WERI-Rb-1 (cell line): ENCODE measurements around the gene TYRO3.

ENCODE experiments used
- DNase-seq: peaks from one replicate; pipeline ENCODE4 v3.0.0-alpha.2; 2020
- H3K27ac ChIP-seq: fragments of 250-450 bp; sonication (Bioruptor Pico); 2 replicates; pipeline ENCODE4 v1.5.1; 2020; ENCODE audit warnings: mild to moderate bottlenecking, moderate library complexity
- H3K27me3 ChIP-seq: fragments of 250-450 bp; sonication (Bioruptor Pico); 2 replicates; pipeline ENCODE4 v1.5.1; 2021; ENCODE audit warnings: mild to moderate bottlenecking, low read depth, moderate library complexity; ENCODE audit not compliant: insufficient read depth, severe bottlenecking
- H3K36me3 ChIP-seq: fragments of 250-450 bp; sonication (Bioruptor Pico); 2 replicates; pipeline ENCODE4 v1.5.1; 2020; ENCODE audit warnings: mild to moderate bottlenecking, moderate library complexity
- H3K4me3 ChIP-seq: 2 replicates; pipeline ENCODE4 v1.5.1; 2011; ENCODE audit warnings: low read depth, mild to moderate bottlenecking, control low read depth, low read length
- H3K9me3 ChIP-seq: fragments of 250-450 bp; sonication (Bioruptor Pico); 2 replicates; pipeline ENCODE4 v1.5.1; 2021; ENCODE audit warnings: mild to moderate bottlenecking, moderate library complexity; ENCODE audit not compliant: severe bottlenecking
- TF ChIP-seq, protein P1 (sequence below): IDR thresholded peaks from 2 replicates; pipeline ENCODE4 v1.5.1; 2011; ENCODE audit warnings: low read depth, mild to moderate bottlenecking, control low read depth, inconsistent platforms, low read length

The TYRO3 gene

DNA sequence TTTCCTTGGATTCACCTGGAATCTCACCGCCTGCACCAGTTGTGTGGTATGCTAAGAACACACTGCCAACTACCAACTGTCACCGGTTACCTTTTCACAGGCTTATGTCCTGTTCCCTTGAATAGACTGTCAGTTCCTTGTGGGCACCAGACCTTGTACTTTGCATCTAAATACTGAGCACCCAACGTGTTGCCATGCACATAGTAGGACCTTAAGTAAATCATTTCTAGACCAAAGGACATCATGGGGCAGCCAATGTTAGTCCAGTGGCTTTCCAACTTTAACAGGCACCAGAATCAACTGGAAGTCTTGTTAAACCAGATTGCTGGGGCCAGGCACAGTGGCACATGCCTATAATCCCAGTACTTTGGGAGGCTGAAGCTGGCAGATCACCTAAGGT is 13.8 kb upstream of the TYRO3 start:
- Histone ChIP-seq H3K9me3 (no peaks in the 10 kb centered on the region), H3K4me3 (no peak overlapping the region), H3K36me3 (no peaks in the 10 kb centered on the region), H3K27ac (no peak overlapping the region), H3K27me3 (no peaks in the 10 kb centered on the region)
- TF ChIP-seq, protein P1, sequence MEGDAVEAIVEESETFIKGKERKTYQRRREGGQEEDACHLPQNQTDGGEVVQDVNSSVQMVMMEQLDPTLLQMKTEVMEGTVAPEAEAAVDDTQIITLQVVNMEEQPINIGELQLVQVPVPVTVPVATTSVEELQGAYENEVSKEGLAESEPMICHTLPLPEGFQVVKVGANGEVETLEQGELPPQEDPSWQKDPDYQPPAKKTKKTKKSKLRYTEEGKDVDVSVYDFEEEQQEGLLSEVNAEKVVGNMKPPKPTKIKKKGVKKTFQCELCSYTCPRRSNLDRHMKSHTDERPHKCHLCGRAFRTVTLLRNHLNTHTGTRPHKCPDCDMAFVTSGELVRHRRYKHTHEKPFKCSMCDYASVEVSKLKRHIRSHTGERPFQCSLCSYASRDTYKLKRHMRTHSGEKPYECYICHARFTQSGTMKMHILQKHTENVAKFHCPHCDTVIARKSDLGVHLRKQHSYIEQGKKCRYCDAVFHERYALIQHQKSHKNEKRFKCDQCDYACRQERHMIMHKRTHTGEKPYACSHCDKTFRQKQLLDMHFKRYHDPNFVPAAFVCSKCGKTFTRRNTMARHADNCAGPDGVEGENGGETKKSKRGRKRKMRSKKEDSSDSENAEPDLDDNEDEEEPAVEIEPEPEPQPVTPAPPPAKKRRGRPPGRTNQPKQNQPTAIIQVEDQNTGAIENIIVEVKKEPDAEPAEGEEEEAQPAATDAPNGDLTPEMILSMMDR = no peak
- DNase-seq = no peak

DNA sequence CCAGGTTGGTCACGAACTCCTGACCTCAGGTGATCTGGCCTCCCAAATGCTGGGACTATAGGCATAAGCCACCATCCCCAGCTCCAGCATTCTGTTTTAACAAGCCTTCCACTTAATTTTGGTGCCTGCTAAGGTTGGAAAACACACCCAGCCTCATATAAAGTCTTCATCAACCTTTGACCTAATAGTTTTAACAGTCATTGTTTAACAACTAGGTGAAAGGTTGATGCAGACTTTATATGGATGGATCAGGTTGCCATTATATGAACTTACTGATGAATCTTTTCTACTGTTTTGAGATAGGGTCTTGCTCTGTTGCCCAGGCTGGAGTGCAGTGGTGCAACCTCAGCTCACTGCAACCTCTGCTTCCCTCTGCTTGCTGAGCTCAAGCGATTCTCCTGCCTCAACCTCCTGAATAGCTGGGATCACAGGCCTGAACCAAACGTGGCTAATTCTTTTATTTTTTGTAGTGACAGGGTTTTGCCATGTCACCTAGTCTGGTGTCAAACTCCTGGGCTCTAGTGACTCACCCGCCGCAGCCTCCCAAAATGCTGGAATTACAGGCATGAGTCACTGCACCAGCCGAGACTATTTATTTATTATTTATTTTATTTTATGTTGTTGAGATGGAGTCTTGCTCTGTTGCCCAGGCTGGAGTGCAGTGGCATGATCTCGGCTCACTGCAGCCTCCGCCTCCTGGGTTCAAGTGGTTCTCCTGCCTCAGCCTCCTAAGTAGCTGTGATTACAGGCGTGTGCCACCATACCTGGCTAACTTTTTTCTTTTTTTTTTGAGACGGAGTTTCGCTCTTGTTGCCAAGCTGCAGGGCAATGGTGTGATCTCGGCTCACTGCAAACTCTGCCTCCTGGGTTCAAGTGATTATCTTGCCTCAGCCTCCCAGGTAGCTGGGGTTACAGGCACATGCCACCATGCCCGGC is 11.9 kb upstream of the TYRO3 start:
- TF ChIP-seq, protein P1 = no peak
- Histone ChIP-seq H3K9me3 (no peaks in the 10 kb centered on the region), H3K27ac (no peak overlapping the region), H3K4me3 (no peak overlapping the region), H3K27me3 (no peaks in the 10 kb centered on the region), H3K36me3 (no peaks in the 10 kb centered on the region)
- no peak for DNase-seq

- TF ChIP-seq, protein P1 = no peak
- Histone ChIP-seq H3K27me3 (no peaks in the 10 kb centered on the region), H3K27ac (no peak overlapping the region), H3K9me3 (no peaks in the 10 kb centered on the region), H3K36me3 (no peaks in the 10 kb centered on the region), H3K4me3 (no peak overlapping the region)
- DNase-seq = no peak
Measured at GRCh38 chr15:41550066-41550775, 8.8 kb upstream of the TYRO3 start.

DNA sequence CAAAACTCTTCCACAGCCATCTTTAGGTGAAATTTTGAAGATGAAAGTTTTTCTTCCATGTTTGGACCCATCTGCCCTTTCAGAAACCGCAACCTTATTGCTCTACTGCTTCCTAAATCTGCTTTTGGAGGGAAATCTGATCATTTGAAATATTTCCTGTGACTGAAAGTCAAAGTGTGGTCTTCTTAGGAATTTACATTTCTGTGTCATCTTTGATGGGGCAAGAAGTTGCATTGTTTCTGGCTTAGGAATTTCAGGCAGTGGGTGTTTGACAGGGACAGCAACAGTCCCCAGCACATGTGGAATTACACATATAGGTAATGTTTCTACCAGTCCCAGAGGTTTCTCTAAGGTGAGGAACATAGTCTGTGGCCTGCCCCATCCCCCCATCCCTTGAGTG is 5.3 kb upstream of the TYRO3 start:
- Histone ChIP-seq H3K27ac (no peak overlapping the region), H3K36me3 (no peaks in the 10 kb centered on the region), H3K9me3 (no peaks in the 10 kb centered on the region), H3K4me3 (no peak overlapping the region), H3K27me3 (no peaks in the 10 kb centered on the region)
- TF ChIP-seq, protein P1 = no peak
- DNase-seq = no peak

GRCh38 chr15:41554343-41554742 is 4.7 kb upstream of the TYRO3 start:
- TF ChIP-seq, protein P1 = no peak
- H3K4me3 ChIP-seq = no peak overlapping the region
- H3K27me3 ChIP-seq = no peaks in the 10 kb centered on the region
- no peak for DNase-seq
- no peaks in the 10 kb centered on the region for H3K36me3 ChIP-seq
- no peaks in the 10 kb centered on the region for H3K9me3 ChIP-seq
- H3K27ac ChIP-seq = no peak overlapping the region
